Measurements from ENCODE around the gene NRXN3.
"Not testable (repeated sequence)": the region's sequence is repeated elsewhere in the genome, so short reads cannot be mapped to it uniquely, and the experiment has no call there.

The NRXN3 gene

GRCh38 chr14:78484028-78484427, 313.9 kb downstream of the NRXN3 start:
- Mint-ChIP-seq H3K4me3 (no peak overlapping the region), H3K4me1 (no peaks in the 10 kb centered on the region), H3K9me3 (no peaks in the 10 kb centered on the region), H3K27ac (no peak overlapping the region), H3K36me3 (no peaks in the 10 kb centered on the region)
- DNase-seq (ENCODE audit: low spot score in 2 of 2) (no peak), ATAC-seq (no peak)

GRCh38 chr14:78486081-78486480, 315.9 kb downstream of the NRXN3 start:
- DNase-seq (ENCODE audit: low spot score in 2 of 2) (no peak), ATAC-seq (no peak)
- Mint-ChIP-seq H3K27ac (no peak overlapping the region), H3K4me1 (no peaks in the 10 kb centered on the region), H3K9me3 (no peaks in the 10 kb centered on the region), H3K36me3 (no peaks in the 10 kb centered on the region), H3K4me3 (no peak overlapping the region)

- ATAC-seq (no peak), DNase-seq (ENCODE audit: low spot score in 2 of 2) (no peak)
- Mint-ChIP-seq H3K9me3 (no peaks in the 10 kb centered on the region), H3K4me1 (no peaks in the 10 kb centered on the region), H3K4me3 (no peak overlapping the region), H3K27ac (no peak overlapping the region), H3K36me3 (no peaks in the 10 kb centered on the region)
Observed at GRCh38 chr14:78486621-78487020, 316.4 kb downstream of the NRXN3 start.

GRCh38 chr14:78487573-78487972, 317.4 kb downstream of the NRXN3 start:
- DNase-seq (ENCODE audit: low spot score in 2 of 2); ATAC-seq; H3K4me1 Mint-ChIP-seq; H3K27ac Mint-ChIP-seq; H3K36me3 Mint-ChIP-seq; H3K4me3 Mint-ChIP-seq; H3K9me3 Mint-ChIP-seq: not testable (repeated sequence)

- H3K4me1 Mint-ChIP-seq: no peaks in the 10 kb centered on the region
Observed at GRCh38 chr14:78488938-78489337, 318.8 kb downstream of the NRXN3 start.

GRCh38 chr14:78491048-78491447, 320.9 kb downstream of the NRXN3 start:
- Mint-ChIP-seq H3K4me3 (no peak overlapping the region), H3K4me1 (no peaks in the 10 kb centered on the region), H3K36me3 (no peaks in the 10 kb centered on the region), H3K9me3 (no peaks in the 10 kb centered on the region), H3K27ac (no peak overlapping the region)
- ATAC-seq: no peak
- DNase-seq (ENCODE audit: low spot score in 2 of 2): no peak

More at GRCh38 chr14:78488938-78489337, 318.8 kb downstream of the NRXN3 start:
- no peak overlapping the region for H3K4me3 Mint-ChIP-seq
- ATAC-seq (peak; percentile 8), DNase-seq (ENCODE audit: low spot score in 2 of 2) (no peak)
- H3K9me3 Mint-ChIP-seq: no peaks in the 10 kb centered on the region
- H3K27ac Mint-ChIP-seq: no peak overlapping the region
- no peaks in the 10 kb centered on the region for H3K36me3 Mint-ChIP-seq

- Mint-ChIP-seq H3K27ac (no peak overlapping the region), H3K4me1 (no peaks in the 10 kb centered on the region), H3K4me3 (no peak overlapping the region), H3K9me3 (no peaks in the 10 kb centered on the region), H3K36me3 (no peaks in the 10 kb centered on the region)
- DNase-seq (ENCODE audit: low spot score in 2 of 2): no peak
- no peak for ATAC-seq
Observed at GRCh38 chr14:78498062-78498595, 328.0 kb downstream of the NRXN3 start.

- H3K36me3 Mint-ChIP-seq: no peaks in the 10 kb centered on the region
- DNase-seq (ENCODE audit: low spot score in 2 of 2): no peak
- H3K9me3 Mint-ChIP-seq: no peaks in the 10 kb centered on the region
- ATAC-seq: no peak
- H3K4me3 Mint-ChIP-seq: no peak overlapping the region
- no peak overlapping the region for H3K27ac Mint-ChIP-seq
- no peaks in the 10 kb centered on the region for H3K4me1 Mint-ChIP-seq
Observed at GRCh38 chr14:78501909-78502308, 331.7 kb downstream of the NRXN3 start.

- ATAC-seq (no peak), DNase-seq (ENCODE audit: low spot score in 2 of 2) (no peak)
- no peaks in the 10 kb centered on the region for H3K36me3 Mint-ChIP-seq
- H3K9me3 Mint-ChIP-seq: no peaks in the 10 kb centered on the region
- no peak overlapping the region for H3K27ac Mint-ChIP-seq
- no peak overlapping the region for H3K4me3 Mint-ChIP-seq
- no peaks in the 10 kb centered on the region for H3K4me1 Mint-ChIP-seq
Observed at GRCh38 chr14:78508023-78508422, 337.9 kb downstream of the NRXN3 start.

GRCh38 chr14:78509516-78509915, 339.3 kb downstream of the NRXN3 start:
- DNase-seq (ENCODE audit: low spot score in 2 of 2) (no peak), ATAC-seq (no peak)
- Mint-ChIP-seq H3K4me1 (no peaks in the 10 kb centered on the region), H3K9me3 (peaks cover under 1% of the 10 kb centered on the region), H3K27ac (no peak overlapping the region), H3K4me3 (no peak overlapping the region), H3K36me3 (no peaks in the 10 kb centered on the region)

- DNase-seq (ENCODE audit: low spot score in 2 of 2) (no peak), ATAC-seq (no peak)
- H3K27ac Mint-ChIP-seq: no peak overlapping the region
- H3K4me1 Mint-ChIP-seq: no peaks in the 10 kb centered on the region
- no peak overlapping the region for H3K4me3 Mint-ChIP-seq
- peaks cover 2% of the 10 kb centered on the region for H3K9me3 Mint-ChIP-seq
- no peaks in the 10 kb centered on the region for H3K36me3 Mint-ChIP-seq
Observed at GRCh38 chr14:78512021-78512420, 341.8 kb downstream of the NRXN3 start.

- Mint-ChIP-seq H3K4me1 (no peaks in the 10 kb centered on the region), H3K4me3 (no peak overlapping the region), H3K9me3 (peaks cover 3% of the 10 kb centered on the region), H3K27ac (no peak overlapping the region), H3K36me3 (no peaks in the 10 kb centered on the region)
- ATAC-seq: no peak
- DNase-seq (ENCODE audit: low spot score in 2 of 2): no peak
Observed at GRCh38 chr14:78519863-78520262, 349.7 kb downstream of the NRXN3 start.

GRCh38 chr14:78524196-78524595, 354.0 kb downstream of the NRXN3 start:
- H3K27ac Mint-ChIP-seq: no peak overlapping the region
- no peaks in the 10 kb centered on the region for H3K4me1 Mint-ChIP-seq
- H3K9me3 Mint-ChIP-seq: peaks cover 3% of the 10 kb centered on the region
- H3K4me3 Mint-ChIP-seq: no peak overlapping the region
- DNase-seq (ENCODE audit: low spot score in 2 of 2) (no peak), ATAC-seq (no peak)
- no peaks in the 10 kb centered on the region for H3K36me3 Mint-ChIP-seq

- H3K27ac Mint-ChIP-seq: no peak overlapping the region
- peaks cover 6% of the 10 kb centered on the region for H3K9me3 Mint-ChIP-seq
- H3K4me1 Mint-ChIP-seq: no peaks in the 10 kb centered on the region
- no peak for DNase-seq (ENCODE audit: low spot score in 2 of 2)
- no peaks in the 10 kb centered on the region for H3K36me3 Mint-ChIP-seq
- ATAC-seq: no peak
- no peak overlapping the region for H3K4me3 Mint-ChIP-seq
Observed at GRCh38 chr14:78524766-78525165, 354.6 kb downstream of the NRXN3 start.

GRCh38 chr14:78530078-78530477, 359.9 kb downstream of the NRXN3 start:
- DNase-seq (ENCODE audit: low spot score in 2 of 2) (no peak), ATAC-seq (no peak)
- H3K4me3 Mint-ChIP-seq: no peak overlapping the region
- H3K27ac Mint-ChIP-seq: no peak overlapping the region
- no peaks in the 10 kb centered on the region for H3K36me3 Mint-ChIP-seq
- no peaks in the 10 kb centered on the region for H3K4me1 Mint-ChIP-seq
- H3K9me3 Mint-ChIP-seq: peaks cover 15% of the 10 kb centered on the region

- ATAC-seq (no peak), DNase-seq (ENCODE audit: low spot score in 2 of 2) (no peak)
- H3K27ac Mint-ChIP-seq: no peak overlapping the region
- no peaks in the 10 kb centered on the region for H3K36me3 Mint-ChIP-seq
- no peak overlapping the region for H3K4me3 Mint-ChIP-seq
- H3K4me1 Mint-ChIP-seq: no peaks in the 10 kb centered on the region
- H3K9me3 Mint-ChIP-seq: peaks cover 17% of the 10 kb centered on the region
Observed at GRCh38 chr14:78534141-78534540, 364.0 kb downstream of the NRXN3 start.

GRCh38 chr14:78535041-78535440, 364.9 kb downstream of the NRXN3 start:
- Mint-ChIP-seq H3K4me3 (no peak overlapping the region), H3K4me1 (no peaks in the 10 kb centered on the region), H3K36me3 (no peaks in the 10 kb centered on the region), H3K27ac (no peak overlapping the region), H3K9me3 (peaks cover 20% of the 10 kb centered on the region)
- DNase-seq (ENCODE audit: low spot score in 2 of 2): no peak
- ATAC-seq: no peak
